GM23338 (cell line): ENCODE data around the gene NAA80. TPM values are rescaled to one million over a fixed set of nuclear protein-coding genes. Genes with fewer than 3 reads are reported as not detected.

Source experiments
- ATAC-seq: fragments of 200-7000 bp; cut with Tn5 transposase; 3 replicates; pipeline ENCODE4 v1.9.1; 2020
- DNase-seq: peaks from one replicate; pipeline ENCODE4 v3.0.0-alpha.2; 2015; ENCODE audit warnings: low spot score
- H2AFZ ChIP-seq: fragments of 200-600 bp; sonication (generic); 2 replicates; pipeline ENCODE4 v1.8.0; 2016; ENCODE audit warnings: antibody characterized with exemption, mild to moderate bottlenecking, moderate library complexity
- H3F3A ChIP-seq: fragments of 200-600 bp; sonication (generic); replicated peaks from 2 replicates; pipeline ENCODE4 v1.8.0; 2017; ENCODE audit warnings: antibody characterized with exemption, mixed run types, low read depth
- H3K27ac ChIP-seq: fragments of 200-600 bp; sonication (generic); 2 replicates; pipeline ENCODE4 v1.6.1; 2016; ENCODE audit warnings: low read depth
- H3K27me3 ChIP-seq: fragments of 200-600 bp; sonication (generic); 2 replicates; pipeline ENCODE4 v1.8.0; 2016; ENCODE audit warnings: mild to moderate bottlenecking, mixed run types, moderate library complexity; ENCODE audit not compliant: insufficient read depth
- H3K36me3 ChIP-seq: fragments of 200-600 bp; sonication (generic); 2 replicates; pipeline ENCODE4 v1.8.0; 2016; ENCODE audit warnings: mild to moderate bottlenecking; ENCODE audit not compliant: insufficient read depth
- H3K4me1 ChIP-seq: fragments of 200-600 bp; sonication (generic); 2 replicates; pipeline ENCODE4 v1.8.0; 2016; ENCODE audit warnings: mild to moderate bottlenecking, moderate library complexity; ENCODE audit not compliant: insufficient read depth
- H3K4me2 ChIP-seq: fragments of 200-600 bp; sonication (generic); 2 replicates; pipeline ENCODE4 v1.7.1; 2017; ENCODE audit warnings: mixed run types
- H3K4me3 ChIP-seq: fragments of 200-600 bp; sonication (generic); 2 replicates; pipeline ENCODE4 v1.6.1; 2016; ENCODE audit warnings: mixed run types
- H3K79me2 ChIP-seq: fragments of 200-600 bp; sonication (generic); replicated peaks from 2 replicates; pipeline ENCODE4 v1.8.0; 2017; ENCODE audit warnings: mild to moderate bottlenecking; ENCODE audit not compliant: insufficient read depth
- H3K9me2 ChIP-seq: fragments of 200-600 bp; sonication (generic); 2 replicates; pipeline ENCODE4 v1.8.0; 2017; ENCODE audit not compliant: insufficient read depth
- H4K20me1 ChIP-seq: fragments of 200-600 bp; sonication (generic); replicated peaks from 2 replicates; pipeline ENCODE4 v1.8.0; 2017; ENCODE audit warnings: mild to moderate bottlenecking; ENCODE audit not compliant: insufficient read depth
- H3K27ac Mint-ChIP-seq: 2 replicates; pipeline ENCODE4 v1.8.0; 2020; ENCODE audit warnings: inconsistent platforms, mild to moderate bottlenecking, moderate library complexity, mixed read lengths
- H3K27me3 Mint-ChIP-seq: 3 replicates; pipeline ENCODE4 v1.8.0; 2022; ENCODE audit warnings: low read depth, mild to moderate bottlenecking, moderate library complexity, mixed read lengths, inconsistent platforms; ENCODE audit not compliant: insufficient read depth, poor library complexity
- H3K36me3 Mint-ChIP-seq: 3 replicates; pipeline ENCODE4 v1.8.0; 2021; ENCODE audit warnings: low read depth, mild to moderate bottlenecking, inconsistent platforms, moderate library complexity, mixed read lengths
- H3K4me1 Mint-ChIP-seq: 3 replicates; pipeline ENCODE4 v1.8.0; 2020; ENCODE audit warnings: mild to moderate bottlenecking, inconsistent platforms, mixed read lengths
- H3K4me3 Mint-ChIP-seq: 3 replicates; pipeline ENCODE4 v1.8.0; 2021; ENCODE audit warnings: moderate library complexity, mild to moderate bottlenecking, inconsistent platforms, mixed read lengths
- H3K9me3 Mint-ChIP-seq: 3 replicates; pipeline ENCODE4 v1.8.0; 2020; ENCODE audit warnings: moderate library complexity, mild to moderate bottlenecking, inconsistent platforms, mixed read lengths
- CREB1 ChIP-seq: fragments of 250-450 bp; sonication (Bioruptor Pico); IDR thresholded peaks from 2 replicates; pipeline ENCODE4 v1.5.0; 2020; ENCODE audit warnings: low read depth, mild to moderate bottlenecking, moderate library complexity
- EZH2phosphoT487 ChIP-seq: fragments of 200-600 bp; sonication (generic); IDR thresholded peaks from one replicate; pipeline ENCODE4 v1.8.1; 2018; ENCODE audit warnings: antibody characterized with exemption; ENCODE audit not compliant: unreplicated experiment
- JUNB ChIP-seq: IDR thresholded peaks from one replicate; pipeline ENCODE4 v1.6.1; 2016; ENCODE audit warnings: antibody characterized with exemption; ENCODE audit not compliant: unreplicated experiment
- NANOG ChIP-seq: IDR thresholded peaks from 2 replicates; pipeline ENCODE4 v1.6.1; 2016; ENCODE audit warnings: antibody characterized with exemption, borderline replicate concordance
- POLR2AphosphoS5 ChIP-seq: IDR thresholded peaks from 2 replicates; pipeline ENCODE4 v1.6.1; 2016; ENCODE audit warnings: antibody characterized with exemption, low read depth
- STAT1 ChIP-seq: IDR thresholded peaks from one replicate; pipeline ENCODE4 v1.6.1; 2016; ENCODE audit warnings: antibody characterized with exemption; ENCODE audit not compliant: unreplicated experiment
- ZNF114 ChIP-seq: fragments of 250-450 bp; sonication (Bioruptor Pico); IDR thresholded peaks from 2 replicates; pipeline ENCODE4 v1.5.0; 2020; ENCODE audit warnings: mild to moderate bottlenecking, moderate library complexity
- polyA plus RNA-seq: library from polyadenylated mRNA; unstranded; fragments of >200 nt; fragmentation: Nextera tagmentation; extraction: Ambion mirVana; gene quantifications from 2 replicates; pipeline ENCODE4 v1.2.1, GENCODE V29; 2016
- total RNA-seq: library from RNA; depleted of rRNA; stranded (reverse); fragments of >200 nt; shearing (Covaris generic); gene quantifications from 2 replicates; pipeline ENCODE4 v1.2.3, GENCODE V29; 2014
- TF ChIP-seq, protein P1 (sequence below): IDR thresholded peaks from 2 replicates; pipeline ENCODE4 v1.6.1; 2016; ENCODE audit warnings: antibody characterized with exemption

NAA80 gene
- total and polyA plus RNA-seq, 2 experiments from 2014 or later: 12.1 to 16.7 TPM

DNA sequence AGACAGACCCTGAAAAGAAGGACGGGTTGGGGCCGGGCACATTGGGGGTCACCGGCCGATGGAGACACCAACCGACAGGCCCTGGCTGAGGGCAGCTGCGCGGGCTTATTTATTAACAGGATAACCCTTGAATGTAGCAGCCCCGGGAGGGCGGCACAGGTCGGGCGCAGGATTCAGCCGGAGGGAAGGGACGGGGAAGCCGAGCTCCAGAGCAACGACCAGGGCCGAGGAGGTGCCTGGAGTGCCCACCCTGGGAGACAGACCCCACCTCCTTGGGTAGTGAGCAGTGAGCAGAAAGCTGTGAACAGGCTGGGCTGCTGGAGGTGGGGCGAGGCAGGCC lies 22.5 kb downstream of the NAA80 start:
- Histone ChIP-seq H3K4me1 (peaks cover 3% of the 10 kb centered on the region; the same call in 1 of the 2 replicates), H3K4me2 (peak overlapping the region; percentile 86), H3F3A (peaks cover 10% of the 10 kb centered on the region; the same call in 1 of the 2 replicates), H3K27ac (no peak overlapping the region), H3K9me2 (no peaks in the 10 kb centered on the region), H3K4me3 (peak overlapping the region; percentile 63), H3K36me3 (no peaks in the 10 kb centered on the region), H4K20me1 (no peaks in the 10 kb centered on the region), H3K79me2 (no peaks in the 10 kb centered on the region), H3K27me3 (peaks cover 57% of the 10 kb centered on the region), H2AFZ (peak overlapping the region; percentile 63; the same call in 1 of the 2 replicates)
- H3K9me3 Mint-ChIP-seq: no peaks in the 10 kb centered on the region
- no peak for TF ChIP-seq STAT1
- TF ChIP-seq JUNB: no peak
- TF ChIP-seq ZNF114: no peak
- no peak for TF ChIP-seq NANOG
- no peak for TF ChIP-seq EZH2phosphoT487
- TF ChIP-seq, protein P1, sequence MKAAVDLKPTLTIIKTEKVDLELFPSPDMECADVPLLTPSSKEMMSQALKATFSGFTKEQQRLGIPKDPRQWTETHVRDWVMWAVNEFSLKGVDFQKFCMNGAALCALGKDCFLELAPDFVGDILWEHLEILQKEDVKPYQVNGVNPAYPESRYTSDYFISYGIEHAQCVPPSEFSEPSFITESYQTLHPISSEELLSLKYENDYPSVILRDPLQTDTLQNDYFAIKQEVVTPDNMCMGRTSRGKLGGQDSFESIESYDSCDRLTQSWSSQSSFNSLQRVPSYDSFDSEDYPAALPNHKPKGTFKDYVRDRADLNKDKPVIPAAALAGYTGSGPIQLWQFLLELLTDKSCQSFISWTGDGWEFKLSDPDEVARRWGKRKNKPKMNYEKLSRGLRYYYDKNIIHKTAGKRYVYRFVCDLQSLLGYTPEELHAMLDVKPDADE: no peak
- TF ChIP-seq CREB1: no peak
- no peak for ATAC-seq
- no peaks in the 10 kb centered on the region for H3K36me3 Mint-ChIP-seq
- no peak overlapping the region for H3K4me3 Mint-ChIP-seq
- peaks cover 24% of the 10 kb centered on the region for H3K4me1 Mint-ChIP-seq
- H3K27ac Mint-ChIP-seq: no peak overlapping the region
- peaks cover 50% of the 10 kb centered on the region for H3K27me3 Mint-ChIP-seq
- DNase-seq: no peak

DNA sequence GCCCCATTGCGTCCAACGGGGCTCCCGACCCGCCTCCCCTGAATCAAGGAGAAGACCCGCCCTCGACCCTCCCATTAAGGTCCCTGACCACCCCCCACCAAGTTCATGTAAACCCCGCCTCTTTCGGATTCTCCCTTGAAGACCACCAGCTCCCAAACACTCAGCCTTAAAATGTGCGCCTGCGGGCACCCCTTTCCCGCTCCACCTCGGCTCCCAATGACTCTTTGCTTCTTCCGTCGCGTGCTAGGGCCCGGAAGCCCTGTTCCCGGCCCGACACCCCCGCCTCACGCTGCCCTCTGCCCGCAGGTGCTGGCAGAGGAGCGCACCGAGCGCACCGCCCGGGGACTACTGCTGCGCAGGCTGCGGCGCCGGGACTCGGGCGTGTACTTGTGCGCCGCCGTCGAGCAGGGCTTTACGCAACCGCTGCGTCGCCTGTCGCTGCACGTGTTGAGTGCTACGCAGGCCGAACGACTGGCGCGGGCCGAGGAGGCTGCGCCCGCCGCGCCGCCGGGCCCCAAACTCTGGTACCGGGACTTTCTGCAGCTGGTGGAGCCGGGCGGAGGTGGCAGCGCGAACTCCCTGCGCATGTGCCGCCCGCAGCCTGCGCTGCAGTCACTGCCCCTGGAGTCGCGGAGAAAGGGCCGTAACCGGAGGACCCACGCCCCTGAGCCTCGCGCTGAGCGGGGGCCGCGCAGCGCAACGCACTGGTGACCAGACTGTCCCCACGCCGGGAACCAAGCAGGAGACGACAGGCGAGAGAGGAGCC lies 23.0 kb downstream of the NAA80 start:
- no peaks in the 10 kb centered on the region for H4K20me1 ChIP-seq
- peak; percentile 34 for ATAC-seq
- peak overlapping the region; percentile 78 for H3K4me3 Mint-ChIP-seq
- peak; percentile 89 for DNase-seq
- H3F3A ChIP-seq: peaks cover 10% of the 10 kb centered on the region; the same call in 1 of the 2 replicates
- no peaks in the 10 kb centered on the region for H3K9me2 ChIP-seq
- TF ChIP-seq POLR2AphosphoS5 (peak; percentile 40; the same call in 1 of the 2 replicates), CREB1 (peak; percentile 75), JUNB (no peak)
- peaks cover 30% of the 10 kb centered on the region for H3K4me1 Mint-ChIP-seq
- H3K36me3 Mint-ChIP-seq: no peaks in the 10 kb centered on the region
- H3K27me3 ChIP-seq: peaks cover 57% of the 10 kb centered on the region
- no peak overlapping the region for H3K27ac Mint-ChIP-seq
- H3K27ac ChIP-seq: no peak overlapping the region
- H3K79me2 ChIP-seq: no peaks in the 10 kb centered on the region
- peak overlapping the region; percentile 63 for H3K4me3 ChIP-seq
- peaks cover 51% of the 10 kb centered on the region for H3K27me3 Mint-ChIP-seq
- H3K4me1 ChIP-seq: peaks cover 3% of the 10 kb centered on the region; the same call in 1 of the 2 replicates
- peak overlapping the region; percentile 86 for H3K4me2 ChIP-seq
- no peaks in the 10 kb centered on the region for H3K36me3 ChIP-seq
- peak overlapping the region; percentile 80 for H2AFZ ChIP-seq
- no peaks in the 10 kb centered on the region for H3K9me3 Mint-ChIP-seq
